Stimulated activated CD4-positive, alpha-beta T cell treated with anti-CD3 and anti-CD28 coated beads, Interleukin-12 subunit alpha, Interleukin-12 subunit beta, amount 100 ng/mL, for 24 hours (primary cell): ENCODE data around the gene CD247.

Source experiments
- DNase-seq, 2 experiments: peaks; one replicate each; pipeline ENCODE4 v3.0.0-alpha.2; 2020; ENCODE audit warnings: low read depth in 2 of 2

CD247 gene

GRCh38 chr1:167512046-167512654, 6.2 kb downstream of the CD247 start:
- DNase-seq: no peak

GRCh38 chr1:167511374-167511986, 6.8 kb downstream of the CD247 start:
- DNase-seq: no peak

- DNase-seq: no peak
Observed at GRCh38 chr1:167510881-167511280, 7.4 kb downstream of the CD247 start.

- DNase-seq: no peak
Observed at GRCh38 chr1:167510244-167510643, 8.1 kb downstream of the CD247 start.

GRCh38 chr1:167509587-167509986, 8.7 kb downstream of the CD247 start:
- no peak for DNase-seq

GRCh38 chr1:167507719-167508118, 10.6 kb downstream of the CD247 start:
- no peak for DNase-seq

DNA sequence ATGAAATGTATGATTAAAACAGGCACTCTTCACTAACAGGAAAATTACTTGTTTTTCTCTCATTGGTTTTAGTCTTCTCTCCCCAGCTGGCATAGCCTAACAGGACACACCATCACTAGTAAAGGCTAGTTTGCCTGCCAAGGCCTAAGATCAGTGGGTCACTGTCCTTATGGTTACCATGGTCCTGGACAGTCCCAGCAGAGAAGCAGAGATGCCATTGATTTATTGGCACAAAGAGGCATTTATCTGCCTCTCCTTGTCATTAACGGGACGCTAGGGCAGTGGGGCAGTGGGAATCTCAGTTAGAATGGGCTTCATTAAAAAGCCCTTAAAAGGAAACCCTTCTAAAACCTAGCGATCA, 13.9 kb downstream of the CD247 start:
- DNase-seq: no peak

DNA sequence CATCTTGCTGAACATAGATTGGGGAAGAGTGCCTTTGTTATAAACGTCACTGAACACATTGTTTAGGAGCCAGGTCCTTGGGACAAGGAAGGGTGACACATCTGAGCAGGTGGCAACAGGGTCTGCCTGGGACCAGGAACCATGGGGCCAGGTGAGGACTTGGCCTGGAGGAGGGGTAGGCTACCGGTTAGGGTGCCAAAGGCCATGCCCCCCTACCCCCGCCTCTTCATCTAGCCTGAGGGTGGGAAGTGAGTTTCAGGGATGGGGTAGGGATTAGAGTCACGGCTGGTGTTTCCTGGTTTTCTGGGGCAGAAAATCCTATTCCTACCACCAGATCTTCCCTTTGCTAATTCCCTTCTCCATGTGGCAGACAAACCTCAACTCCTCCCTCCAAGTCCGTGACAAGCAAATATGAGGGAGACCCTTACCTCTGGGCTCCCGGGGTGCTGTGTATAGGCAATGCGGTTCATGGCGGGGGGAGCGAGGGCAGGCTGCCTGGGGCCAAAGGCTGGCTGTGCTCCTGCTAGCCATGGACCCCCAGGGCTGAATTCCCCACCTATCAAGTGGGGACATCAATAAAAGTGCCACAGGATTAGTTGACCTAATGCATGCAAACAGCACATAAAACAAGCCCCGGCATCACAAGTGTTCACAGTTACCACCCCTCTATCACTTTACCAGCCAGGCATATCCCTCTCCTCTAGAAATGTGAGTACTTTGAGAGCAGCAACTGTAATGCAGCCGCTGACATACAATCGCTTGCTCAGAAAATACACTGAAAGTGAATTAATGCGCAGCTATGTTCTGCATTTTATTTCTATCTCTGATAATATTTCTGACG, 14.5 kb downstream of the CD247 start:
- DNase-seq: no peak

- no peak for DNase-seq
Observed at GRCh38 chr1:167502719-167503462, 15.4 kb downstream of the CD247 start.

- no peak for DNase-seq
Observed at GRCh38 chr1:167502192-167502551, 16.2 kb downstream of the CD247 start.

DNA sequence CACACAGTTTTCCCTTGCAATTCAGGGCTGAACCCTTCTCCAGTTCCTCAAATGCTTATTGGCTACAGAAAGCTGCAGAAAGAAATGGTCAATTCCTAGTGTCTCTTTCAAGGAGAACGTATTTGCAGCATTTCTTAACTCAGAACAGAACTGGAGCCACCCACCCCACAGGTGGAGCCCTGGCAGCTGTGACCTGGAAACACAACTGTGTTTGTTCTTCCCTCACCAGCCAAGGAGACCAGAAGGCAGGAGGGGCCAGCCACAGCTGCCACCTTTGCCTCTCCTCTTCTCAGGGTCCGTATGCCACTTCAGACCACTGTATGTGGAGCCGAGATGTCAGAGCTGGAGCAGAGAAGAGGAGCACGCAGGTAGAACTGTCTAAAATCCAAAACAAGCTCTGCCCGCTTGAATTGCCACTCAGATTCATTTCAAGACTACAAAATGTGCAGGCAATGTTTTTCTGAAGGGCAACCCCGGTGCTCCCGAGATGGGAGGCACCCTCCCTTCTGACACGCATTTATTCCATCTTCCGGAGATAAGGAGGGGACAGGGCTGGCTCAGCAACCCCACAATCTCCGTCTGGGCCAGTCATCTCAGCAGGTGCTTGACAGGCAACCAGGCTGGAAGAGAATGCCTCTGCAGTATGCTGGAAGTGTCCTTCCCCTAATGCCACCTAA, 16.7 kb downstream of the CD247 start:
- peak; percentile 48 to 56 for DNase-seq

- DNase-seq: no peak
Observed at GRCh38 chr1:167500283-167500860, 18.0 kb downstream of the CD247 start.

DNA sequence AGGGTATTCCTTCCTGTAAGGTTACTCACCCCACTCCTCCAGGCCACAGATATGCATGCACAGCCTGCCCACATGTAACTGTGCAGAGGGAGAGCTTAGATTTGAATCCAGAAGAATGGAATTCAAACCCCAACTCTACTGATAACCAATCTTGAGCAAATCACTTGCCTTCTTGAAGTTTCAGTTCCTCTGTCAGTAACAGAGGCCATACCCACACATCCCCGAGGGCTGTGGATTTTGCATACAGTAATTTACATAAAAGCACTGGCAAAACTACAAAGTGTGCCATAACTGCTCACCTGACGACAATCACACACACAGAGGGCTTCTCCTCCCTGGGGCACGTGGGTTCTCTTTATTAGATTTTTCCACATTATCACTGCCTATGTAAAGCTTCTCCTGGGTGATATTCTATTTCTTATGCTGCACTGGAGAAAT, 18.6 kb downstream of the CD247 start:
- no peak for DNase-seq

DNA sequence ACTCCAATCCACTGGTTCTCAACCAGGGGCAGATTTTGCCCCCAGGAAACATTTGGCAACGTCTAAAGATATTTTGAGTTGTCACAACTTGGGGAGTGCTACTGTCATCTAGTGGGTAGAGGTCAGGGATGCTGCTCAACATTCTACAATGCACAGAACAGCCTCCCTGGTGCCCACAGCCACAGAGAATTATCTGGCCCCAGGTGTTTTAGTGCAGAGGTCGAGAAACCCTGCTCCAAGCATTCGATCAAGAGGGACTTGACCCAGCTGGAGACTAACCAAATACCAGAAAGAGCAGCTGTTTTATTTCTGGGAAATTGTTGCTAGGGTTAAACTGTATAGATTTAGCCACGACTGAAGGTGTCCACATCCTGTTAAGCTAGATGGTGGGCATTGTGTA, 19.2 kb downstream of the CD247 start:
- no peak for DNase-seq

- DNase-seq: no peak
Observed at GRCh38 chr1:167496797-167497619, 21.3 kb downstream of the CD247 start.

DNA sequence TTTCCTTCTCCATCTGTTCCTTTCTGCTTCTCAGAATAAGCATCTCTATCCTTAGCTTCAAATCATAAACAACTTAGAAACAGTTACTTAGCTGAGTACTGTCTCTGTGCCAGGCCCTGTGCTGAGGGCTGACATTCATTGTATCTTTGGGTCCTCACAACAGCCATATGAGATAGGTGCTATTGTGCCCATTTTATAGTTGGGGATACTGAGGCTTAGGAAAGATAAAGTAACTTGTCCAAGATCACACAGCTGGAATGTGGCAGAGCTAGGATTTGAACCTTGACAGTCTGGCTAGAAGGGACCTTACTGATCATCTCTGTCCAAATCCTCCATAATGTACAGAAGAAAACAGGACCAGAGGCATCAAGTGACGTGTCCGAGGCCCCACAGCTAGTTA, 25.0 kb downstream of the CD247 start:
- DNase-seq: no peak

DNA sequence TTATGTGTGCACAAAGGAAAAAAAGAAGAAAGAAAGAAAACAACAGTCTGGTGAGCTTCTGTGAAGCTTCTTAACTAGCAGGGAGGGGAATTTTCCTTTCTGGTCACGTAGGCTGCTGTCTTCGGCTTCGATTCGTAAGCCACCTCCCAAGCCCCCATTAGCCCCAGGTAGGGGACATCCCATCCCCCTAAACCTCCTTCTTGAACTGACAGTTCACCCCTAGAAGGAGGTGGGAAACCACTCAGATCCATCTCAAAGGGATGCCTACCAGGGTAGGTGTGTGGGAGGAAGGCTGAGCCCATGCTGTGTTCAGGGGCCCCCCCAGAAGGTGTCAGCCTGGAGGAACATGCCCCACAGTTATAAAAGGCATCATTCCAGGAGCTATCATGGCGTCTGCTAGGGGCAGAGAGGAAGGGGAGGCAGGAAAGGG, 25.8 kb downstream of the CD247 start:
- DNase-seq: peak in 1 of 2 experiments; percentile 27

GRCh38 chr1:167491586-167492461, 26.5 kb downstream of the CD247 start:
- no peak for DNase-seq

DNA sequence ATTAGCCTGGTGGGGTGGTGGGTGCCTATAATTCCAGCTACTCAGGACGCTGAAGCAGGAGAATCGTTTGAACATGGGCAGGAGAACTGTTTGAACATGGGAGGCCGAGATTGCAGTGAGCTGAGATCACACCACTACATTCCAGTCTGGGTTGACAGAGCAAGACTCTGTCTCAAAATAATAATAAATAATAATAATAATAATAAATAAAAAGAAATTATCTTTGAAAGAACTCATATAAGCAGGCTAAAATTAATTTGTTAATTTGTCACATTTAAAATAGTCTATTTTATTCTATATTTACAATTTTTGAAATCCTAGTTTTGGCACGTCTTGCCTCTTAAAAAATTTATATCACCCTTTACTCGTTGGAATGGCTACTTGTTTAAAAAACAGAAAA, 27.6 kb downstream of the CD247 start:
- DNase-seq: no peak
